NCI-H128 (cell line): ENCODE data around the gene FAHD1.

Experiments
- DNase-seq: peaks from one replicate; lab custom pipeline; 2025; ENCODE audit not compliant: unreplicated experiment; lab: John Stamatoyannopoulos, UW

FAHD1 gene

DNA sequence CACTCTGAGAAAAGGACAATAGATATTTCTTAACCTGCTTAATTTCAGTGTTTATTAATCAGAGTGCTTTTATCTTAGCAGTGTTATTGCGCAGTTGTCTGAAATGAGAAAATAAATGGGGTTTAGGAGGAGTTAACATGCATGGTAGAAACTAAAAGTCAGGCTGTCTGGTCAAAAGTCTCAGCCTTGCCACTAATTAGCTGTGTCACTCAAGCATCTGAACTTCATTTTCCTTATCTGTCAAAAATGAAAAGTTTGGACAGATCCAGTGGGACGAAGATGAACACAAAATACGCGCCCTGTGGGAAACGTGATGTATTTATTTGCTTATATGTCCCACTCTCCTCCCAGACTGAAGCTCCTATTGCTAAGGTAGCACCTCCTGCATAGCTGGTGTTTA lies 51.2 kb downstream of the FAHD1 start:
- no peak for DNase-seq
